Trophoblast cell (in vitro differentiated cells and primary cell): ENCODE measurements around the gene CLCNKB.
"Not testable (repeated sequence)": the region's sequence is repeated elsewhere in the genome, so short reads cannot be mapped to it uniquely, and the experiment has no call there.

Experiments
- DNase-seq, 2 donors: peaks; one replicate each; pipeline ENCODE4 v3.0.0-alpha.2; 2016
- H2AFZ ChIP-seq: 2 replicates; pipeline ENCODE4 v1.6.1; 2013; ENCODE audit warnings: low read length, moderate library complexity, mild to moderate bottlenecking; ENCODE audit not compliant: insufficient read depth, poor library complexity
- H2AK5ac ChIP-seq: 2 replicates; pipeline ENCODE4 v1.6.1; 2013; ENCODE audit warnings: mild to moderate bottlenecking, low read length
- H2BK120ac ChIP-seq: 2 replicates; pipeline ENCODE4 v1.6.1; 2013; ENCODE audit warnings: low read length, mild to moderate bottlenecking, moderate library complexity; ENCODE audit not compliant: insufficient read depth, poor library complexity
- H2BK12ac ChIP-seq: 2 replicates; pipeline ENCODE4 v1.6.1; 2013; ENCODE audit warnings: mild to moderate bottlenecking, low read length, moderate library complexity
- H2BK5ac ChIP-seq: 2 replicates; pipeline ENCODE4 v1.6.1; 2013; ENCODE audit warnings: low read length, low read depth, moderate library complexity, mild to moderate bottlenecking; ENCODE audit not compliant: poor library complexity
- H3K14ac ChIP-seq: 2 replicates; pipeline ENCODE4 v1.6.1; 2013; ENCODE audit warnings: mild to moderate bottlenecking, low read length
- H3K18ac ChIP-seq: 2 replicates; pipeline ENCODE4 v1.6.1; 2013; ENCODE audit warnings: mild to moderate bottlenecking, low read length
- H3K23ac ChIP-seq: 2 replicates; pipeline ENCODE4 v1.6.1; 2013; ENCODE audit warnings: low read length
- H3K27ac ChIP-seq: 2 replicates; pipeline ENCODE4 v1.5.1; 2013; ENCODE audit warnings: low read depth, mild to moderate bottlenecking, inconsistent platforms, low read length, moderate library complexity
- H3K27me3 ChIP-seq: 2 replicates; pipeline ENCODE4 v1.6.1; 2013; ENCODE audit warnings: inconsistent platforms, mild to moderate bottlenecking, low read length, moderate library complexity; ENCODE audit not compliant: insufficient read depth
- H3K36me3 ChIP-seq, 2 experiments: 1 replicate in 1 of 2; 2 replicates in 1 of 2; pipeline ENCODE4 v1.6.1; 2013; ENCODE audit warnings: low read length in 2 of 2, mild to moderate bottlenecking in 2 of 2, moderate library complexity in 1 of 2; ENCODE audit not compliant: insufficient read depth in 2 of 2, control insufficient read depth in 1 of 2
- H3K4ac ChIP-seq: 2 replicates; pipeline ENCODE4 v1.6.1; 2013; ENCODE audit warnings: low read depth, mild to moderate bottlenecking, low read length, moderate library complexity
- H3K4me1 ChIP-seq, 2 experiments: 1 replicate in 1 of 2; 2 replicates in 1 of 2; pipeline ENCODE4 v1.6.1; 2013; ENCODE audit warnings: low read length in 2 of 2, mild to moderate bottlenecking in 2 of 2, moderate library complexity in 1 of 2; ENCODE audit not compliant: insufficient read depth in 2 of 2, control insufficient read depth in 1 of 2
- H3K4me2 ChIP-seq: 2 replicates; pipeline ENCODE4 v1.6.1; 2013; ENCODE audit warnings: inconsistent platforms, mild to moderate bottlenecking, low read length, moderate library complexity
- H3K4me3 ChIP-seq: 2 replicates; pipeline ENCODE4 v1.5.1; 2013; ENCODE audit warnings: mild to moderate bottlenecking, low read depth, low read length, inconsistent platforms
- H3K79me1 ChIP-seq: one replicate; pipeline ENCODE4 v1.6.1; 2013; ENCODE audit warnings: low read length
- H3K79me2 ChIP-seq: 2 replicates; pipeline ENCODE4 v1.6.1; 2013; ENCODE audit warnings: low read length, mild to moderate bottlenecking; ENCODE audit not compliant: control insufficient read depth, insufficient read depth, poor library complexity
- H3K9ac ChIP-seq: 2 replicates; pipeline ENCODE4 v1.6.1; 2013; ENCODE audit warnings: mild to moderate bottlenecking, low read length
- H3K9me3 ChIP-seq: 2 replicates; pipeline ENCODE4 v1.6.1; 2013; ENCODE audit warnings: low read depth, mild to moderate bottlenecking, control low read depth, inconsistent platforms, low read length; ENCODE audit not compliant: insufficient read depth
- H4K12ac ChIP-seq: 2 replicates; pipeline ENCODE4 v1.6.1; 2013; ENCODE audit warnings: low read depth, mild to moderate bottlenecking, low read length, moderate library complexity
- H4K8ac ChIP-seq: 2 replicates; pipeline ENCODE4 v1.6.1; 2013; ENCODE audit warnings: low read depth, mild to moderate bottlenecking, low read length, moderate library complexity
- H4K91ac ChIP-seq: one replicate; pipeline ENCODE4 v1.6.1; 2013; ENCODE audit warnings: low read depth, mild to moderate bottlenecking, low read length, moderate library complexity
- WGBS: extraction: QIAGEN DNeasy Blood & Tissue Kit; methylation state at CpG from one replicate; pipeline ENCODE4 v1.1.7; 2013; ENCODE audit warnings: missing lambda C conversion rate; ENCODE audit not compliant: insufficient read length, insufficient coverage; ENCODE audit errors: extremely low coverage; 5-methylcytosine and 5-hydroxymethylcytosine counted together

CLCNKB gene

DNA sequence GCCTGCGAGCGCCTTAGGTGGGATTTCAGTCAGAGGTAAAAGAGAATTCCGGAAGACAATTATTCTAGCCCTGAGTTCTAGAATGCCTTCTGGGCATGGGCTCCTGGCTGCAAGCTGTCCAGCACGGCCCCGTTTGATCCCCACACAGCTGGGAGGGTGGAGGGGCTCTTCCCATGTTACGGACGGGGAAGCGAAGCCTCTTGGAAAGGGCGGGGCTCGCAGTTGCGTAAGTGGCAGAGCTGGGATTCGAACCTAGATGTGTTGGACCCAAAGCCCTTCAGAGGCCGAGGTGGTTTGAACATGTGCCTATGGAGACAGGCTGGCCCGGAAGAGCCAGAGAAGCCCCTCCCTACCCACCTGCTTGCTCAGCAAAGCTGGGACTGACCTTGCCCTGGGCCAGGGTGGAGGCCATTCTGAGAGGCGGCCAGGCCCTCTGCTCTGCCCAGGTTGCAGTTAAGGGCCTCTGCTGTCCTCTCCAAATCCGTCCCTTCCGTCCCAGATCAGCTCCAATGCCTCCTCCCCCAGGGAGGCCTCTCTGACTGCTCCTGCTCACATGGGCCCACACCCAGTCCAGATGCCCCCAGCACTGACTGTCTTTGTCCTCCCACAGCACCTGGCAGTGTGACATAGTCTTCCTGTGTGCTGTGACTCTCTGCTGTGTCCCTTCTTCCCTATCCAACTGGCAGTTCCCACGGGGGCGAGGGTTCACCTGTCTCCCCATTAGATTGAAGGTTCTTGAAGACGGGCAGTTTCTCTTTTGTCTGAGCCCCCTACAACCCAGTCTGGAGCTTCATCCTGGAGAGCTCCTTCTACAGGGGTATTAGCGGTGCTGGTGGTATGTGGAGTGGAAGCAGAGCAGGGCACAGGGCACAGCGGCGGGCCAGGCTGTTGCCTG lies 24.6 kb upstream of the CLCNKB start:
- Histone ChIP-seq H3K4me3 (no peak overlapping the region), H3K36me3 (no peaks in the 10 kb centered on the region), H3K18ac (peak overlapping the region; percentile 2), H3K27ac (peak overlapping the region; percentile 85), H3K4me1 (peaks cover 27 to 41% of the 10 kb centered on the region in 2 experiments), H3K79me1 (peaks cover 18% of the 10 kb centered on the region), H4K8ac (no peak overlapping the region), H4K12ac (no peak overlapping the region), H2BK12ac (peak overlapping the region; percentile 31), H2BK5ac (peak overlapping the region; percentile 8), H3K4ac (no peak overlapping the region), H4K91ac (peak overlapping the region; percentile 67), H3K23ac (no peak overlapping the region), H3K9me3 (peaks cover 2% of the 10 kb centered on the region), H3K27me3 (no peaks in the 10 kb centered on the region), H2BK120ac (peak overlapping the region; percentile 7), H3K4me2 (peak overlapping the region; percentile 48), H3K14ac (peak overlapping the region; percentile 36), H3K79me2 (no peaks in the 10 kb centered on the region), H2AFZ (no peak overlapping the region), H3K9ac (no peak overlapping the region), H2AK5ac (peak overlapping the region; percentile 26)
- WGBS: no CpG with 5 or more reads among the region's 23 CpGs
- peak; percentile 41 to 49 for DNase-seq

DNA sequence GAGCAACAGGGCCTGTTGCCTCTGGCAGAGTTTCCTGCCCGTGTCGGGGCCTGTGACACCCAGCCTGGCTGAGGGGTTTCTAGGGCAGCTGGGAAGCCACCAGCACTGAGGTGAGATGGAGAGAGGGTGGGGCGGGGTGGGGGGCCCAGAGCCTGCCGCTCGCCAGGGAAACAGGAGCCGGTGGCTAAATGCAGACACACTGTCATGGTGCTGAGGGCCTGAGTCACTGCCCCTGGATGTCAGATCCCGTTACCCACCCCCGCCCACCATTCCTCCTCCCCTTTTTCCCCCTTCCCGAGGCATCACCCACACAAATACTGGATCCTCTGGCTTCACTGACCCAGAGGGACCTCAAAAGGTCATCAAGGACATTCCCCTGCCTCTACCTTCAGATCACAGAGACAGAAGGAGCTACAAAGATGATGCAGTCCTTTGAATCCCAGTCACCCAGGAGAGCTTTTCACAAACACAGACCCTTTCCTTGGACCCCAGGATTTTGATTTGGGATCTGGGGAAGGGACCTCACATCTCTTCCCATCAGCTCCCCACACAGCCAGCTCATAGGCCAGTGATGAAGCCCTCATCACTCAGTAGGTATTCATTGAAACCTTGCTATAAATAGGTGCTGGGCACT lies 23.8 kb upstream of the CLCNKB start:
- peak overlapping the region; percentile 31 for H2BK12ac ChIP-seq
- no peak overlapping the region for H3K18ac ChIP-seq
- H3K36me3 ChIP-seq: no peaks in the 10 kb centered on the region
- H4K12ac ChIP-seq: no peak overlapping the region
- no peak overlapping the region for H3K4ac ChIP-seq
- no peak overlapping the region for H2AK5ac ChIP-seq
- H3K79me1 ChIP-seq: peaks cover 18% of the 10 kb centered on the region
- H2AFZ ChIP-seq: no peak overlapping the region
- peak overlapping the region; percentile 13 for H3K4me2 ChIP-seq
- H3K4me1 ChIP-seq: peaks cover 27 to 36% of the 10 kb centered on the region in 2 experiments
- peak overlapping the region; percentile 67 for H4K91ac ChIP-seq
- peaks cover 2% of the 10 kb centered on the region for H3K9me3 ChIP-seq
- no peak overlapping the region for H4K8ac ChIP-seq
- peak overlapping the region; percentile 85 for H3K27ac ChIP-seq
- no CpG with 5 or more reads among the region's 9 CpGs for WGBS
- no peak overlapping the region for H3K9ac ChIP-seq
- H3K79me2 ChIP-seq: no peaks in the 10 kb centered on the region
- H2BK5ac ChIP-seq: no peak overlapping the region
- peak in 1 of 2 donors; percentile 12 for DNase-seq
- H3K4me3 ChIP-seq: no peak overlapping the region
- no peak overlapping the region for H3K14ac ChIP-seq
- no peak overlapping the region for H2BK120ac ChIP-seq
- H3K23ac ChIP-seq: no peak overlapping the region
- H3K27me3 ChIP-seq: no peaks in the 10 kb centered on the region

DNA sequence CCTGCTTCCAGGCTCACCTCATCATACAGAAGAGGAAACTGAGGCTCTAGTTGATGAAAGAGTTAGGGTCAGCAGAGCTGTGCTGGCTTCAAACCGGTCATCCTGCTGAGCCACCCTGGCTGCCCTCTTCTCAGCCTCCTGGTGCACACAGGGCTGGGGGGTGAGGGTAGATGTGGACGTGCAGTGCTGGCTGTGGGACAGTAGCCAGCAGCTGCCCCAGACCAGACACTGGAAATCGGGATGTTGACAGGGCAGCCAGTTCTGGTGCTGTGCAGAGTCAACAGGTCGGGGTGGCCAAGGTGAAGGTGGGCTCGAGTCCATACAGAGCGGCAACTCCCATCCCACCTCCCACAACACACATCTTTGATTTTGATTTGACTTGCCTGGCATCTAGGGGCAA lies 23.3 kb upstream of the CLCNKB start:
- Histone ChIP-seq H3K36me3 (no peaks in the 10 kb centered on the region), H2AFZ (no peak overlapping the region), H3K9me3 (peaks cover 2% of the 10 kb centered on the region), H4K12ac (no peak overlapping the region), H4K8ac (no peak overlapping the region), H3K4me3 (peak overlapping the region; percentile 42), H3K14ac (peak overlapping the region; percentile 20), H3K18ac (no peak overlapping the region), H2BK5ac (no peak overlapping the region), H3K23ac (no peak overlapping the region), H4K91ac (peak overlapping the region; percentile 2), H3K4me2 (no peak overlapping the region), H3K79me2 (no peaks in the 10 kb centered on the region), H2AK5ac (peak overlapping the region; percentile 48), H3K27ac (no peak overlapping the region), H2BK12ac (peak overlapping the region; percentile 29), H3K27me3 (no peaks in the 10 kb centered on the region), H3K79me1 (peaks cover 18% of the 10 kb centered on the region), H2BK120ac (no peak overlapping the region), H3K4me1 (peaks cover 27 to 36% of the 10 kb centered on the region in 2 experiments), H3K9ac (no peak overlapping the region), H3K4ac (no peak overlapping the region)
- DNase-seq: no peak
- no CpG with 5 or more reads among the region's 6 CpGs for WGBS

DNA sequence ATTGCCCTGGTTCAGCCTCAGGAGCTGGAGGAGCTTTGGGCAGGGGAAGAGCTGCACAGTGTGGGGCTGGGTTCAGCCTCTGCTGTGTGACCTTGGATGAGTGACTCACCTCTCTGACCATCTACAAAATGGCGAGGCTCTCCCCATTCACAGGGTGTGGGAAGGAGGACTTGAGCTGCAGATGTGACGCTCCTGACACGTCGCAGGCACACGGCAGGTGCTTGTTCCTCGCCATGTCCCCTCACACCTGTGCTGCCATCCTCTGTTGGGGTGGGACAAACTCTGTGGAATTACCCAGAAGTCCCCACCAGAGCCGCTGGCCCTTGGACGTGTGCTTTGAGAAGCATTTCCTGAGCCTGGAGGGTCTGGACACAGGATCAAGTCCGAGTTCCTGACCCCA lies 22.7 kb upstream of the CLCNKB start:
- H4K91ac ChIP-seq, H2AFZ ChIP-seq, H3K27me3 ChIP-seq, H3K14ac ChIP-seq, H3K27ac ChIP-seq, DNase-seq, H3K23ac ChIP-seq, H2BK5ac ChIP-seq, H2AK5ac ChIP-seq, H4K12ac ChIP-seq, H4K8ac ChIP-seq, H3K4me2 ChIP-seq, H3K36me3 ChIP-seq, H3K4ac ChIP-seq, H3K79me2 ChIP-seq, H3K18ac ChIP-seq, H2BK12ac ChIP-seq, H3K9ac ChIP-seq, H3K9me3 ChIP-seq, H2BK120ac ChIP-seq, H3K4me3 ChIP-seq: not testable (repeated sequence)
- no CpG with 5 or more reads among the region's 9 CpGs for WGBS
- Histone ChIP-seq H3K79me1 (peaks cover 18% of the 10 kb centered on the region), H3K4me1 (peaks cover 27 to 36% of the 10 kb centered on the region in 2 experiments)
